Ishikawa (cell line): ENCODE data around the gene FGD6.

ENCODE experiments used
- CEBPB ChIP-seq: IDR thresholded peaks from 2 replicates; pipeline ENCODE4 v1.6.1; 2012
- CREB1 ChIP-seq: IDR thresholded peaks from 2 replicates; pipeline ENCODE4 v1.6.1; 2012; ENCODE audit warnings: low read depth
- EGR1 ChIP-seq: IDR thresholded peaks from 2 replicates; pipeline ENCODE4 v1.6.1; 2012
- EP300 ChIP-seq: IDR thresholded peaks from 2 replicates; pipeline ENCODE4 v1.6.1; 2012; ENCODE audit warnings: borderline replicate concordance
- FOXM1 ChIP-seq: IDR thresholded peaks from 2 replicates; pipeline ENCODE4 v1.6.1; 2012; ENCODE audit warnings: low read depth, borderline replicate concordance
- MAX ChIP-seq: IDR thresholded peaks from 2 replicates; pipeline ENCODE4 v1.6.1; 2012
- NFIC ChIP-seq: IDR thresholded peaks from 2 replicates; pipeline ENCODE4 v1.6.1; 2012
- RAD21 ChIP-seq: IDR thresholded peaks from 2 replicates; pipeline ENCODE4 v1.6.1; 2012; ENCODE audit warnings: low read depth
- REST ChIP-seq: IDR thresholded peaks from 2 replicates; pipeline ENCODE4 v1.6.1; 2012; ENCODE audit warnings: low read depth, mild to moderate bottlenecking
- TAF1 ChIP-seq: IDR thresholded peaks from 2 replicates; pipeline ENCODE4 v1.6.1; 2012; ENCODE audit warnings: low read depth, mild to moderate bottlenecking
- TCF12 ChIP-seq: IDR thresholded peaks from 2 replicates; pipeline ENCODE4 v1.6.1; 2012; ENCODE audit warnings: low read depth
- TEAD4 ChIP-seq: IDR thresholded peaks from 2 replicates; pipeline ENCODE4 v1.6.1; 2012
- YY1 ChIP-seq: IDR thresholded peaks from 2 replicates; pipeline ENCODE4 v1.6.1; 2012; ENCODE audit warnings: low read depth
- ZBTB7A ChIP-seq: IDR thresholded peaks from 2 replicates; pipeline ENCODE4 v1.6.1; 2012; ENCODE audit warnings: low read depth
- TF ChIP-seq, protein P1 (sequence below): IDR thresholded peaks from 2 replicates; pipeline ENCODE4 v1.6.1; 2012

Gene FGD6

DNA sequence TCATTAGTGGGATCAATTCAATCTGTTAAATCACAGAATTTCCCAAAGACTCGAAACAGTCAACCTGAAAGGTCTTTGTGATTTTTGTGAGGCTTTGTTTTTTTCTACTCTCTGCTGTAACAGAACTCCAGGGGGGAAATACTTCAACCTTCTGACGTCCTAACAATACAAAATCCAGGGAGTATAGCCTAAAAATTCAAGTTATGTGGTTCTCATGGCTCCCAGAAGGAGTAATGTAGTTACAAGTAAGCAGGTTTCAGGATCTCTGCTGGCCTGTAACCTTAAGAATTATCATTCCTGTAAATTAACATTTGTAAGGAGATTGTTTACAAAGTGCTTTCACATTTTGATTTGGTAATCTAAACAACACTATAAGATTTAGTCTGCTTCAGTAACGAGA is 40.3 kb upstream of the FGD6 start:
- no peak for TF ChIP-seq EP300
- TF ChIP-seq RAD21 = no peak
- no peak for TF ChIP-seq TEAD4
- TF ChIP-seq CEBPB = no peak
- no peak for TF ChIP-seq ZBTB7A
- TF ChIP-seq MAX = no peak
- no peak for TF ChIP-seq EGR1
- TF ChIP-seq TCF12 = no peak
- TF ChIP-seq TAF1 = no peak
- TF ChIP-seq NFIC = no peak
- no peak for TF ChIP-seq YY1
- TF ChIP-seq FOXM1 = no peak
- no peak for TF ChIP-seq CREB1
- TF ChIP-seq, protein P1, sequence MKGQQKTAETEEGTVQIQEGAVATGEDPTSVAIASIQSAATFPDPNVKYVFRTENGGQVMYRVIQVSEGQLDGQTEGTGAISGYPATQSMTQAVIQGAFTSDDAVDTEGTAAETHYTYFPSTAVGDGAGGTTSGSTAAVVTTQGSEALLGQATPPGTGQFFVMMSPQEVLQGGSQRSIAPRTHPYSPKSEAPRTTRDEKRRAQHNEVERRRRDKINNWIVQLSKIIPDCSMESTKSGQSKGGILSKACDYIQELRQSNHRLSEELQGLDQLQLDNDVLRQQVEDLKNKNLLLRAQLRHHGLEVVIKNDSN = no peak
- no peak for TF ChIP-seq REST

DNA sequence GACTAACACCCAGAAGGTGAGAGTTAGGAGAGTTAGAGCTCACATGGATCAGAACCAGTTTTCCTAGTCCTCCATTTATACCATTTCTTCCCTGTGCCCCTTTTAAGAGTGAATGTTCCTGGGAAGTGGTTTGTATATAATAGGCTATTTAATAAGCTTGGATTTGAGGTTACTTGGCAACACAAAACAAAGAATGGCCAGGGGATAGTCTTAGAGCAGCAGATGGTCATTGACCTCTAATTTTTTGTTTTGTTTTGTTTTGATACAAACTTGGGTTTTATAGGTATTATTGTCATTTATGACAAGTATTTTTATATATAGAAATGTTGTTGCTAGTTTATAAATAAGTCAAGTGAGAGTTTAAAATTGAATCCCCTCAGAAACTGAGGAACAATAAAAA is 36.1 kb upstream of the FGD6 start:
- TF ChIP-seq RAD21 (no peak), CREB1 (no peak), TAF1 (no peak), REST (no peak), NFIC (no peak), TEAD4 (no peak), CEBPB (no peak), EGR1 (no peak), MAX (no peak), YY1 (no peak)
- TF ChIP-seq, protein P1 = no peak

GRCh38 chr12:95248604-95249360 is 31.5 kb upstream of the FGD6 start:
- no peak for TF ChIP-seq EP300
- TF ChIP-seq TAF1 = no peak
- no peak for TF ChIP-seq ZBTB7A
- TF ChIP-seq CREB1 = no peak
- TF ChIP-seq TEAD4 = no peak
- TF ChIP-seq RAD21 = no peak
- TF ChIP-seq MAX = no peak
- TF ChIP-seq TCF12 = no peak
- TF ChIP-seq YY1 = no peak
- TF ChIP-seq, protein P1 = no peak
- no peak for TF ChIP-seq NFIC
- TF ChIP-seq CEBPB = no peak
- TF ChIP-seq FOXM1 = no peak
- TF ChIP-seq REST = no peak
- TF ChIP-seq EGR1 = no peak
